GM06990 (cell line): ENCODE measurements around the gene NCEH1.

Experiments
- DNase-seq: peaks from one replicate; pipeline ENCODE4 v3.0.0-alpha.2; 2011; ENCODE audit not compliant: insufficient read length; ENCODE audit errors: extremely low read depth
- H3K27me3 ChIP-seq: replicated peaks from 2 replicates; pipeline ENCODE4 v1.6.0; 2011; ENCODE audit warnings: low read length; ENCODE audit not compliant: control insufficient read depth, insufficient read depth
- H3K36me3 ChIP-seq: 2 replicates; pipeline ENCODE4 v1.5.1; 2011; ENCODE audit warnings: low read length; ENCODE audit not compliant: control insufficient read depth, insufficient read depth
- H3K4me3 ChIP-seq: replicated peaks from 2 replicates; pipeline ENCODE4 v1.5.1; 2011; ENCODE audit warnings: low read depth, mild to moderate bottlenecking, control low read depth, low read length
- CTCF ChIP-seq: IDR thresholded peaks from 2 replicates; pipeline ENCODE4 v1.5.1; 2011; ENCODE audit warnings: low read length, control low read depth, mild to moderate bottlenecking, inconsistent platforms; ENCODE audit not compliant: insufficient read depth, poor library complexity, severe bottlenecking

The NCEH1 gene

GRCh38 chr3:172709774-172710663 is 848 bp downstream of the NCEH1 start:
- Histone ChIP-seq H3K4me3 (peak overlapping the region; percentile 91), H3K36me3 (no peaks in the 10 kb centered on the region), H3K27me3 (no peaks in the 10 kb centered on the region)
- DNase-seq: peak; percentile 7
- TF ChIP-seq CTCF: no peak

GRCh38 chr3:172708921-172709773 is 1.7 kb downstream of the NCEH1 start:
- H3K4me3 ChIP-seq: no peak overlapping the region
- no peak for DNase-seq
- TF ChIP-seq CTCF: no peak
- no peaks in the 10 kb centered on the region for H3K27me3 ChIP-seq
- no peaks in the 10 kb centered on the region for H3K36me3 ChIP-seq

DNA sequence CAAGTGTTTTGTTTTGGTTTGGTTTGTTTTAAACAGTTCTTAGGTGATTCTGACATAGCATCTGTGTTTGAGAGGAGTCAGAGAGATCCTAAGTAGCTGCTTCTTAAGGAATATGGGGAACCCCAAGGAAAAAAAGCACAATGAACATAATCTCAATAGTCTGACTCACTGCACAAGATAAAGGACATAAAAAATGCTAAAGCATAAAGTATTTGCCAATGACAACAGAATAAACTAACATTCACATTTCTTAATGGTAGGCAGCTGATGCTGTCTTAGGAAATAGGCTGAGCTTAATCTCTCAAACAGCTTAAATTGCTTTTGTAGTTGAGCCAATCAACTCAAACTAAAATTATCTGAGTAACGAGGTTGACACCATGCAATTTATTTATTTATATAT is 2.9 kb downstream of the NCEH1 start:
- H3K27me3 ChIP-seq: no peaks in the 10 kb centered on the region
- no peak for TF ChIP-seq CTCF
- H3K4me3 ChIP-seq: no peak overlapping the region
- DNase-seq: no peak
- H3K36me3 ChIP-seq: no peaks in the 10 kb centered on the region

- Histone ChIP-seq H3K4me3 (no peak overlapping the region), H3K27me3 (no peaks in the 10 kb centered on the region), H3K36me3 (no peaks in the 10 kb centered on the region)
- TF ChIP-seq CTCF: no peak
- DNase-seq: no peak
These were observed 3.8 kb downstream of the NCEH1 start for GRCh38 chr3:172707030-172707429.

- H3K36me3 ChIP-seq: no peaks in the 10 kb centered on the region
- no peak for DNase-seq
- H3K27me3 ChIP-seq: no peaks in the 10 kb centered on the region
- TF ChIP-seq CTCF: no peak
- no peak overlapping the region for H3K4me3 ChIP-seq
These were observed 5.7 kb downstream of the NCEH1 start for GRCh38 chr3:172705170-172705569.
